ENCODE data around the gene GNG12. TPM values are rescaled to one million over a fixed set of nuclear protein-coding genes. Genes with fewer than 3 reads are reported as not detected.

The GNG12 gene
- total RNA-seq, 1 experiment from 2014 or later: 66.1 TPM

- Histone ChIP-seq H4K20me1 (ENCODE audit: low read length) (no peaks in the 10 kb centered on the region), H3K36me3 (ENCODE audit: low read depth, low read length) (peaks cover 3% of the 10 kb centered on the region; the same call in 1 of the 2 replicates), H3K9me2 (replicated peaks; ENCODE audit: low read length) (no peaks in the 10 kb centered on the region), H3K79me2 (ENCODE audit: low read length) (peaks cover 82% of the 10 kb centered on the region), H3K9ac (ENCODE audit: low read length) (peak overlapping the region; percentile 16; the same call in 1 of the 2 replicates), H3K27me3 (ENCODE audit: low read length) (no peaks in the 10 kb centered on the region), H3K27ac (ENCODE audit: low read length) (peak overlapping the region; percentile 76), H3K9me3 (ENCODE audit: low read length) (no peaks in the 10 kb centered on the region), H3K4me1 (ENCODE audit: insufficient read depth, low read length) (peaks cover 40% of the 10 kb centered on the region), H3K4me3 (ENCODE audit: low read length) (peak overlapping the region; percentile 44), H2AFZ (ENCODE audit: low read length) (no peak overlapping the region), H3K4me2 (ENCODE audit: low read length) (peak overlapping the region; percentile 80), H3F3A (ENCODE audit: low read length, unreplicated experiment) (no peaks in the 10 kb centered on the region)
- BruUV-seq (replicated peaks): TSS peak; percentile 93
- intact Hi-C loops (cut with micrococcal nuclease): loop anchor here (2.0 kb wide), 1 partner anchor 40 kb away; the partner anchor contains the start of gene GNG12
- POLR2A ChIA-PET (ENCODE audit: unreplicated experiment): interaction anchor here (0.6 kb wide), 2 partner anchors 39 to 862 kb away, joined by 3 to 4 read pairs; no protein-coding TSS in a partner anchor
- TF ChIP-seq EZH2phosphoT487 (IDR thresholded peaks at IDR 0.05; ENCODE audit: borderline replicate concordance, low read length): no peak
- no peak for TF ChIP-seq EZH2 (IDR thresholded peaks at IDR 0.05; ENCODE audit: low read length, unreplicated experiment)
- TF ChIP-seq CTCF (conservative IDR thresholded peaks at IDR 0.05; ENCODE audit: low read depth, low read length): no peak
- ATAC-seq (peak; percentile 3; the same call in 1 of the 2 replicates), DNase-seq (no peak)
- CTCF ChIA-PET: no interaction called here
Measured at GRCh38 chr1:67792741-67793458, 40.4 kb downstream of the GNG12 start.

DNA sequence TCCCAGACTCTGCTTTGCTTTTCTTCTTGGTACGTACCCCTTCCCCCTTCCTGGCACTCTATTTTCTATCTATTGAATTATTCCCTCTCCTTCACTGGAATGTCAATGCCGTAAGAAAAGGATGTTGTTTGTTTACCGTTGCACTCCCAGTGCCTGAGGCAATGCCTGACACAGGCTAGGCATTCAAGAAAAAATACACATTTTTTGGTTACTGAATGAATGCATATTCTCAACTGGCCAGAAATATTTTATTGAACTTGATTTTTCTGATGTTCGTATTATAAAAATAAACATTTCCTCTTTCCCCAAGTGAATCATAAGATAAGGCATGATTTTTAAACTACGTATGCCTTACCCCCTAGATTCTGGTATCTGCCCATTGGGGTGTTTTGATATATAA is 41.2 kb downstream of the GNG12 start:
- peak overlapping the region; percentile 44 for H3K4me3 ChIP-seq (ENCODE audit: low read length)
- ChIA-PET CTCF (no interaction called here), POLR2A (ENCODE audit: unreplicated experiment) (interaction anchor here (0.6 kb wide), 1 partner anchor 40 kb away, joined by 3 read pairs; no protein-coding TSS in a partner anchor)
- peaks cover under 1% of the 10 kb centered on the region; the same call in 1 of the 2 replicates for H3K36me3 ChIP-seq (ENCODE audit: low read depth, low read length)
- no peaks in the 10 kb centered on the region for H3K27me3 ChIP-seq (ENCODE audit: low read length)
- DNase-seq: peak; percentile 86
- ATAC-seq: peak; percentile 72
- H3F3A ChIP-seq (ENCODE audit: low read length, unreplicated experiment): no peaks in the 10 kb centered on the region
- peaks cover 83% of the 10 kb centered on the region for H3K79me2 ChIP-seq (ENCODE audit: low read length)
- peak overlapping the region; percentile 76 for H3K27ac ChIP-seq (ENCODE audit: low read length)
- peak overlapping the region; percentile 16; the same call in 1 of the 2 replicates for H3K9ac ChIP-seq (ENCODE audit: low read length)
- TF ChIP-seq CTCF (conservative IDR thresholded peaks at IDR 0.05; ENCODE audit: low read depth, low read length) (no peak), EZH2 (IDR thresholded peaks at IDR 0.05; ENCODE audit: low read length, unreplicated experiment) (no peak), EZH2phosphoT487 (IDR thresholded peaks at IDR 0.05; ENCODE audit: borderline replicate concordance, low read length) (no peak)
- no peaks in the 10 kb centered on the region for H3K9me3 ChIP-seq (ENCODE audit: low read length)
- H2AFZ ChIP-seq (ENCODE audit: low read length): no peak overlapping the region
- peaks cover 40% of the 10 kb centered on the region for H3K4me1 ChIP-seq (ENCODE audit: insufficient read depth, low read length)
- no TSS peak for BruUV-seq (replicated peaks)
- intact Hi-C loops (cut with micrococcal nuclease): loop anchor here (2.0 kb wide), 1 partner anchor 41 kb away; the partner anchor contains the start of gene GNG12
- H3K4me2 ChIP-seq (ENCODE audit: low read length): peak overlapping the region; percentile 80
- H3K9me2 ChIP-seq (replicated peaks; ENCODE audit: low read length): no peaks in the 10 kb centered on the region
- no peaks in the 10 kb centered on the region for H4K20me1 ChIP-seq (ENCODE audit: low read length)
